ENCODE data around the gene PRSS53. TPM values are rescaled to one million over a fixed set of nuclear protein-coding genes. Genes with fewer than 3 reads are reported as not detected.

PRSS53 gene
- total RNA-seq, 1 experiment from 2014 or later: 3.4 TPM

DNA sequence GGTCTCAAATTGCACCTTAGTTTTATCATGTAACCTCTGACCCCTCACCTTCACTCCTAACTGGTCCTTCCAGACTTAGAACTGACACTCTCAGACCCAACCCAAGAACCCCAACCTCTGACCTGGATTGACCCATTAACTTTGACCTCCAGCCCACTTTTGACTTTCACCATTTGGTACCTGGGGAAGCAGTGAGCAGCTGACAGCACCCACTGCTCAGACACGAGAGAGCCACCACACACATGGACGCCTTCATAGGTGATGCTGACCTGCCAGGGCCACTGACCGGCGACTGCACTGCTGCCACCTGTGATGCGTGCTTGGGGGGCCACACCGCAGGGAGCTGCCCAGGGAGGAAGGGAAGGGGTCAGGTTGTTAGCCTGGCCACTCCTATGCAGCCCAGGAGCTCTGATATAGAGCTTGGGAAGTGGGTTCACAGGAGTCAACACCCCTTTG is 44.3 kb upstream of the PRSS53 start:
- H3K4me1 ChIP-seq (ENCODE audit: control insufficient read depth, insufficient read depth, low read length): no peaks in the 10 kb centered on the region
- BruUV-seq (replicated peaks): no TSS peak
- no peaks in the 10 kb centered on the region for H3K27me3 ChIP-seq (ENCODE audit: control insufficient read depth, insufficient read depth, low read length)
- CTCF ChIA-PET: interaction anchor here (1.2 kb wide), 1 partner anchor 9 kb away, joined by 5 read pairs; no protein-coding TSS in a partner anchor
- intact Hi-C loops (cut with micrococcal nuclease; ENCODE audit: unreplicated experiment) (no loop called here), in situ Hi-C loops (cut with HindIII; ENCODE audit: low pct_unique_long_range_greater_than_20kb, low sequenced_read_pairs) (no loop called here)
- no peaks in the 10 kb centered on the region for H3K9me3 ChIP-seq (ENCODE audit: control insufficient read depth, insufficient read depth, low read depth, low read length)
- H3K36me3 ChIP-seq (ENCODE audit: control insufficient read depth, insufficient read depth, low read length): no peaks in the 10 kb centered on the region
- no peak overlapping the region for H3K27ac ChIP-seq (ENCODE audit: low read length)
- POLR2A ChIA-PET: no interaction called here
- no peak for ATAC-seq
- TF ChIP-seq, protein P1, sequence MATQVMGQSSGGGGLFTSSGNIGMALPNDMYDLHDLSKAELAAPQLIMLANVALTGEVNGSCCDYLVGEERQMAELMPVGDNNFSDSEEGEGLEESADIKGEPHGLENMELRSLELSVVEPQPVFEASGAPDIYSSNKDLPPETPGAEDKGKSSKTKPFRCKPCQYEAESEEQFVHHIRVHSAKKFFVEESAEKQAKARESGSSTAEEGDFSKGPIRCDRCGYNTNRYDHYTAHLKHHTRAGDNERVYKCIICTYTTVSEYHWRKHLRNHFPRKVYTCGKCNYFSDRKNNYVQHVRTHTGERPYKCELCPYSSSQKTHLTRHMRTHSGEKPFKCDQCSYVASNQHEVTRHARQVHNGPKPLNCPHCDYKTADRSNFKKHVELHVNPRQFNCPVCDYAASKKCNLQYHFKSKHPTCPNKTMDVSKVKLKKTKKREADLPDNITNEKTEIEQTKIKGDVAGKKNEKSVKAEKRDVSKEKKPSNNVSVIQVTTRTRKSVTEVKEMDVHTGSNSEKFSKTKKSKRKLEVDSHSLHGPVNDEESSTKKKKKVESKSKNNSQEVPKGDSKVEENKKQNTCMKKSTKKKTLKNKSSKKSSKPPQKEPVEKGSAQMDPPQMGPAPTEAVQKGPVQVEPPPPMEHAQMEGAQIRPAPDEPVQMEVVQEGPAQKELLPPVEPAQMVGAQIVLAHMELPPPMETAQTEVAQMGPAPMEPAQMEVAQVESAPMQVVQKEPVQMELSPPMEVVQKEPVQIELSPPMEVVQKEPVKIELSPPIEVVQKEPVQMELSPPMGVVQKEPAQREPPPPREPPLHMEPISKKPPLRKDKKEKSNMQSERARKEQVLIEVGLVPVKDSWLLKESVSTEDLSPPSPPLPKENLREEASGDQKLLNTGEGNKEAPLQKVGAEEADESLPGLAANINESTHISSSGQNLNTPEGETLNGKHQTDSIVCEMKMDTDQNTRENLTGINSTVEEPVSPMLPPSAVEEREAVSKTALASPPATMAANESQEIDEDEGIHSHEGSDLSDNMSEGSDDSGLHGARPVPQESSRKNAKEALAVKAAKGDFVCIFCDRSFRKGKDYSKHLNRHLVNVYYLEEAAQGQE (IDR thresholded peaks at IDR 0.05; ENCODE audit: insufficient read depth in 1 of 2, low read depth in 2 of 2, low read length in 1 of 2): no peak
- no peak for TF ChIP-seq TCF7L2 (IDR thresholded peaks at IDR 0.05; ENCODE audit: low read depth, low read length)
- no peak for TF ChIP-seq POLR2AphosphoS5 (IDR thresholded peaks at IDR 0.05; ENCODE audit: low read depth, low read length)
- TF ChIP-seq, protein P2, sequence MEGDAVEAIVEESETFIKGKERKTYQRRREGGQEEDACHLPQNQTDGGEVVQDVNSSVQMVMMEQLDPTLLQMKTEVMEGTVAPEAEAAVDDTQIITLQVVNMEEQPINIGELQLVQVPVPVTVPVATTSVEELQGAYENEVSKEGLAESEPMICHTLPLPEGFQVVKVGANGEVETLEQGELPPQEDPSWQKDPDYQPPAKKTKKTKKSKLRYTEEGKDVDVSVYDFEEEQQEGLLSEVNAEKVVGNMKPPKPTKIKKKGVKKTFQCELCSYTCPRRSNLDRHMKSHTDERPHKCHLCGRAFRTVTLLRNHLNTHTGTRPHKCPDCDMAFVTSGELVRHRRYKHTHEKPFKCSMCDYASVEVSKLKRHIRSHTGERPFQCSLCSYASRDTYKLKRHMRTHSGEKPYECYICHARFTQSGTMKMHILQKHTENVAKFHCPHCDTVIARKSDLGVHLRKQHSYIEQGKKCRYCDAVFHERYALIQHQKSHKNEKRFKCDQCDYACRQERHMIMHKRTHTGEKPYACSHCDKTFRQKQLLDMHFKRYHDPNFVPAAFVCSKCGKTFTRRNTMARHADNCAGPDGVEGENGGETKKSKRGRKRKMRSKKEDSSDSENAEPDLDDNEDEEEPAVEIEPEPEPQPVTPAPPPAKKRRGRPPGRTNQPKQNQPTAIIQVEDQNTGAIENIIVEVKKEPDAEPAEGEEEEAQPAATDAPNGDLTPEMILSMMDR (IDR thresholded peaks at IDR 0.05): no peak
- no peak for TF ChIP-seq SIN3A (IDR thresholded peaks at IDR 0.05; ENCODE audit: borderline replicate concordance, insufficient read depth, low read depth, low read length)
- no peak for DNase-seq (ENCODE audit: low read depth, low spot score)
- no peak overlapping the region for H3K4me3 ChIP-seq (ENCODE audit: low read depth in 2 of 2, low read length in 2 of 2)

DNA sequence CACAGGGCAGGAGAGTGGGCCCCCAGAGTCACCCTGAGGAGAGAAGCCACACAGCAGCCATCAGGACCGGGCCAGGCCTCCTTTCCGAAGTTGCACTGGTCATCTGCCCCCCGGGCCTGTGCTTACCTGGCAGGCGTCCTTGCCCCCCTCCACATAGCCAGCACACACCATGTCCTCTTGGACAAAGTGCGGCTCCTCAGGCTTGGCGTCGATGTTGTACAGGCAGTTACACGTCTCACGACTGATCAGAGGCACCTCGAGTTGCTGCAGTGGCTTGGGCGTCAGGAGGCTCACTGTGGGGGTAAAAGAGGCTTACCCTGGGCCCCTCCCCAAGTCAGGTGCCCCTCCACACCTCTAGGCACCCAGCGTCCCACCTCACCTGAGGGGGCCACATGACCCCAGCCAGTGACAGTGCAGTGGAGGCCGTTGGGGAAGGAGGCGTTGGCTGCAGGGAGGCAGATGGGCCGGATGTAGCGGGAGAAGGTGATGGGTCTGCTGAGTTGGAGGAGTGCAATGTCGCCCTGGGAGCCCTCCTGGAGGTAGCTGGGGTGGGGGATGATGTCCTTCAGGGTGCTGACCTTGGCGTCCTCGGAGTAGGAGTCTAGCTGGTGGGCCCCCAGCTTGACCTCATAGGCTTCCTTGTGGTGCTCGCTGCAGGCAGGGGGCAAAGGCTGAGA is 43.7 kb upstream of the PRSS53 start:
- H3K27ac ChIP-seq (ENCODE audit: low read length): no peak overlapping the region
- in situ Hi-C loops (cut with HindIII; ENCODE audit: low pct_unique_long_range_greater_than_20kb, low sequenced_read_pairs): no loop called here
- ATAC-seq: no peak
- intact Hi-C loops (cut with micrococcal nuclease; ENCODE audit: unreplicated experiment): no loop called here
- no peaks in the 10 kb centered on the region for H3K4me1 ChIP-seq (ENCODE audit: control insufficient read depth, insufficient read depth, low read length)
- ChIA-PET CTCF (interaction anchor here (1.2 to 1.5 kb wide), 2 partner anchors 10 kb away, joined by 3 to 5 read pairs; no protein-coding TSS in a partner anchor), POLR2A (no interaction called here)
- H3K27me3 ChIP-seq (ENCODE audit: control insufficient read depth, insufficient read depth, low read length): no peaks in the 10 kb centered on the region
- no peak overlapping the region for H3K4me3 ChIP-seq (ENCODE audit: low read depth in 2 of 2, low read length in 2 of 2)
- no peak for DNase-seq (ENCODE audit: low read depth, low spot score)
- BruUV-seq (replicated peaks): no TSS peak
- H3K9me3 ChIP-seq (ENCODE audit: control insufficient read depth, insufficient read depth, low read depth, low read length): no peaks in the 10 kb centered on the region
- TF ChIP-seq, protein P2 (IDR thresholded peaks at IDR 0.05): no peak
- TF ChIP-seq, protein P1 (IDR thresholded peaks at IDR 0.05; ENCODE audit: insufficient read depth in 1 of 2, low read depth in 2 of 2, low read length in 1 of 2): no peak
- TF ChIP-seq POLR2AphosphoS5 (IDR thresholded peaks at IDR 0.05; ENCODE audit: low read depth, low read length) (no peak), SIN3A (IDR thresholded peaks at IDR 0.05; ENCODE audit: borderline replicate concordance, insufficient read depth, low read depth, low read length) (no peak), TCF7L2 (IDR thresholded peaks at IDR 0.05; ENCODE audit: low read depth, low read length) (no peak)
- H3K36me3 ChIP-seq (ENCODE audit: control insufficient read depth, insufficient read depth, low read length): no peaks in the 10 kb centered on the region
